ENCODE measurements around the gene C1orf21. TPM values are rescaled to one million over a fixed set of nuclear protein-coding genes. Genes with fewer than 3 reads are reported as not detected.

Gene C1orf21
- polyA plus RNA-seq, 1 experiment: 4.3 TPM

DNA sequence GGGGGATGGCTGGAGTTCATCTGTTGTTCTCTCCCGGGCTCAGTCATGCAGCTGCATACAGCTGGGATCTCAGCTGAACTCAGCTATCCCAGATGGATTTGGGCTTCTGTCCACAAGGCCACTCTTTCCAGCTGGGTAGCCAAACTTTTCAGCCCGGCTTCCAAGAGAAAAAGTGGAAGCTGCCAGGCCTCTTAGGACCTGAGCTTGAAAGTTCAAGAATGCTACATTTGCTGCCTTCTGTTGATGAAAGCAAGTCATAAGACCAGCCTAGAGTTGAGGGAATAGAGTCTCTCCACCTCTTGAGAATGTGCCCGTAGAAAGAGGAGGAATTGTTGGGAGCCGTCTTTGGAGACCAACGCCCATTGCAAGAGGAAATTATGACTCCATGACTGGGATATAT, 95.3 kb downstream of the C1orf21 start:
- no peak for TF ChIP-seq CTCF (IDR thresholded peaks at IDR 0.05; ENCODE audit: insufficient read depth, low read depth, low read length)
- CTCF ChIA-PET: interaction anchor here (1.2 kb wide), 1 partner anchor 13 kb away, joined by 5 read pairs; no protein-coding TSS in a partner anchor
- H3K36me3 ChIP-seq (ENCODE audit: control insufficient read depth, insufficient read depth, low read length): no peaks in the 10 kb centered on the region
- no peak overlapping the region for H3K4me3 ChIP-seq (ENCODE audit: low read depth, low read length)
- no peak for DNase-seq (ENCODE audit: low read depth)
- H3K27me3 ChIP-seq (ENCODE audit: control insufficient read depth, insufficient read depth, low read length): no peaks in the 10 kb centered on the region
- POLR2A ChIA-PET: no interaction called here

GRCh38 chr1:184483101-184483683, 96.4 kb downstream of the C1orf21 start:
- ChIA-PET POLR2A (no interaction called here), CTCF (interaction anchor here (1.0 to 1.4 kb wide), 3 partner anchors 14 to 179 kb away, joined by 3 to 5 read pairs (median 3); no protein-coding TSS in a partner anchor)
- no peaks in the 10 kb centered on the region for H3K36me3 ChIP-seq (ENCODE audit: control insufficient read depth, insufficient read depth, low read length)
- H3K4me3 ChIP-seq (ENCODE audit: low read depth, low read length): no peak overlapping the region
- DNase-seq (ENCODE audit: low read depth): peak; percentile 59
- TF ChIP-seq CTCF (IDR thresholded peaks at IDR 0.05; ENCODE audit: insufficient read depth, low read depth, low read length): peak; percentile 38
- no peaks in the 10 kb centered on the region for H3K27me3 ChIP-seq (ENCODE audit: control insufficient read depth, insufficient read depth, low read length)

GRCh38 chr1:184485751-184486723, 99.2 kb downstream of the C1orf21 start:
- POLR2A ChIA-PET: no interaction called here
- no peak for DNase-seq (ENCODE audit: low read depth)

GRCh38 chr1:184486761-184487445, 100.1 kb downstream of the C1orf21 start:
- Histone ChIP-seq H3K36me3 (ENCODE audit: control insufficient read depth, insufficient read depth, low read length) (no peaks in the 10 kb centered on the region), H3K27me3 (ENCODE audit: control insufficient read depth, insufficient read depth, low read length) (no peaks in the 10 kb centered on the region), H3K4me3 (ENCODE audit: low read depth, low read length) (no peak overlapping the region)
- no peak for TF ChIP-seq CTCF (IDR thresholded peaks at IDR 0.05; ENCODE audit: insufficient read depth, low read depth, low read length)
- POLR2A ChIA-PET: no interaction called here
- no peak for DNase-seq (ENCODE audit: low read depth)
- CTCF ChIA-PET: interaction anchor here (0.6 to 2.0 kb wide), 3 partner anchors 10 to 177 kb away, joined by 3 to 6 read pairs (median 6); no protein-coding TSS in a partner anchor

More at GRCh38 chr1:184485751-184486723, 99.2 kb downstream of the C1orf21 start:
- H3K36me3 ChIP-seq (ENCODE audit: control insufficient read depth, insufficient read depth, low read length): no peaks in the 10 kb centered on the region
- CTCF ChIA-PET: interaction anchor here (0.6 to 2.0 kb wide), 5 partner anchors 11 to 178 kb away, joined by 3 to 6 read pairs (median 3); no protein-coding TSS in a partner anchor
- no peaks in the 10 kb centered on the region for H3K27me3 ChIP-seq (ENCODE audit: control insufficient read depth, insufficient read depth, low read length)
- no peak overlapping the region for H3K4me3 ChIP-seq (ENCODE audit: low read depth, low read length)
- TF ChIP-seq CTCF (IDR thresholded peaks at IDR 0.05; ENCODE audit: insufficient read depth, low read depth, low read length): no peak

All from BJ (cell line).